Cardiac muscle cell (in vitro differentiated cells and primary cell): ENCODE data around the gene KIF6. TPM values are rescaled to one million over a fixed set of nuclear protein-coding genes. Genes with fewer than 3 reads are reported as not detected.

ENCODE experiments used
- DNase-seq, 2 donors: peaks; one replicate each; pipeline versions ENCODE4 v3.0.0 to v3.0.0-alpha.2; 2010 to 2017; ENCODE audit warnings: low read depth in 1 of 2, low spot score in 1 of 2
- H3K27ac ChIP-seq: fragments of 200-600 bp; sonication (generic); 2 replicates; pipeline ENCODE4 v1.5.1; 2016
- H3K27me3 ChIP-seq: fragments of 200-600 bp; sonication (generic); 2 replicates; pipeline ENCODE4 v1.6.0; 2016; ENCODE audit warnings: control low read depth
- H3K36me3 ChIP-seq: fragments of 200-600 bp; sonication (generic); 2 replicates; pipeline ENCODE4 v1.5.1; 2016; ENCODE audit warnings: control low read depth
- H3K4me1 ChIP-seq: fragments of 200-600 bp; sonication (generic); 2 replicates; pipeline ENCODE4 v1.8.1; 2017; ENCODE audit warnings: low read depth, mild to moderate bottlenecking, mixed run types
- H3K4me3 ChIP-seq: fragments of 200-600 bp; sonication (generic); 2 replicates; pipeline ENCODE4 v1.5.1; 2016; ENCODE audit warnings: mild to moderate bottlenecking
- H3K9me3 ChIP-seq: fragments of 200-600 bp; sonication (generic); 2 replicates; pipeline ENCODE4 v1.5.1; 2017; ENCODE audit warnings: low read depth, mild to moderate bottlenecking, control low read depth
- CTCF ChIP-seq: IDR thresholded peaks from 2 replicates; pipeline ENCODE4 v1.5.1; 2012; ENCODE audit warnings: low read depth, mild to moderate bottlenecking, low read length
- polyA plus RNA-seq: library from polyadenylated mRNA; unstranded; fragments of >200 nt; fragmentation: Nextera tagmentation; extraction: Ambion mirVana; gene quantifications from 2 replicates; pipeline ENCODE4 v1.2.1, GENCODE V29; 2016
- total RNA-seq: library from RNA; depleted of rRNA; stranded (reverse); fragments of >200 nt; gene quantifications from 2 replicates; pipeline ENCODE4 v1.2.3, GENCODE V29; 2016

KIF6 gene
- total and polyA plus RNA-seq, 2 experiments from 2014 or later: 0.69 to 1.7 TPM

GRCh38 chr6:39590871-39591393, 134.3 kb downstream of the KIF6 start:
- Histone ChIP-seq H3K36me3 (no peaks in the 10 kb centered on the region), H3K27ac (no peak overlapping the region), H3K4me3 (no peak overlapping the region), H3K9me3 (no peaks in the 10 kb centered on the region), H3K27me3 (no peaks in the 10 kb centered on the region), H3K4me1 (no peaks in the 10 kb centered on the region)
- DNase-seq: no peak
- no peak for TF ChIP-seq CTCF

- DNase-seq: no peak
- Histone ChIP-seq H3K9me3 (no peaks in the 10 kb centered on the region), H3K27me3 (no peaks in the 10 kb centered on the region), H3K36me3 (no peaks in the 10 kb centered on the region), H3K4me1 (no peaks in the 10 kb centered on the region), H3K27ac (no peak overlapping the region), H3K4me3 (no peak overlapping the region)
- no peak for TF ChIP-seq CTCF
Measured at GRCh38 chr6:39587080-39587479, 138.1 kb downstream of the KIF6 start.

- DNase-seq: no peak
- Histone ChIP-seq H3K27ac (no peak overlapping the region), H3K36me3 (no peaks in the 10 kb centered on the region), H3K9me3 (no peaks in the 10 kb centered on the region), H3K4me1 (no peaks in the 10 kb centered on the region), H3K4me3 (no peak overlapping the region), H3K27me3 (no peaks in the 10 kb centered on the region)
- no peak for TF ChIP-seq CTCF
Measured at GRCh38 chr6:39585641-39586040, 139.6 kb downstream of the KIF6 start.

GRCh38 chr6:39577446-39578165, 147.6 kb downstream of the KIF6 start:
- Histone ChIP-seq H3K27me3 (no peaks in the 10 kb centered on the region), H3K9me3 (no peaks in the 10 kb centered on the region), H3K4me3 (no peak overlapping the region), H3K36me3 (no peaks in the 10 kb centered on the region), H3K27ac (no peak overlapping the region), H3K4me1 (no peaks in the 10 kb centered on the region)
- TF ChIP-seq CTCF: no peak
- DNase-seq: no peak

GRCh38 chr6:39576556-39577303, 148.5 kb downstream of the KIF6 start:
- H3K36me3 ChIP-seq: no peaks in the 10 kb centered on the region
- no peaks in the 10 kb centered on the region for H3K4me1 ChIP-seq
- no peak overlapping the region for H3K4me3 ChIP-seq
- no peaks in the 10 kb centered on the region for H3K9me3 ChIP-seq
- no peak for DNase-seq
- no peaks in the 10 kb centered on the region for H3K27me3 ChIP-seq
- H3K27ac ChIP-seq: no peak overlapping the region
- TF ChIP-seq CTCF: no peak
